ENCODE results near the gene EMP3.
A peak's percentile ranks its signal among the peaks of the same experiment; 100 is the strongest.
"Not testable (repeated sequence)": the region's sequence is repeated elsewhere in the genome, so short reads cannot be mapped to it uniquely, and the experiment has no call there.

Gene EMP3

DNA sequence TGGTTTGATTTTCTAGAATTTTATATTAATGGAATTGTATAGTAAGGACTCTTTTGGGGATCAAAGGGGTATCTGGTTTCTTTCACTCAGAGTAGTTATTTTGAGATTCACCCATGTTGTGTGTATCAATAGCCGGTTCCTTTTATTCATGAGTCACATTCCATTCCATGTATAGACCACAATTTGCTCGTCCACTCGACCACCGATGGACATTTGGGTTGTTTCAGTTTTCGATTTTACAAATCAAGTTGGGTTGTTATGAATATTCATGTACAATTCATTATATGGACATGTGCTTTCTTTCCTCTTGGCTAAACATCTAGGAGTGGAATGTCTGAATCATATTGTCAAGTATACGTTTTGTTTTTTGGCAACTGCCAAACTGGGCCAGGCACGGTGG, 9.6 kb upstream of the EMP3 start:
- TF ChIP-seq, protein P1, sequence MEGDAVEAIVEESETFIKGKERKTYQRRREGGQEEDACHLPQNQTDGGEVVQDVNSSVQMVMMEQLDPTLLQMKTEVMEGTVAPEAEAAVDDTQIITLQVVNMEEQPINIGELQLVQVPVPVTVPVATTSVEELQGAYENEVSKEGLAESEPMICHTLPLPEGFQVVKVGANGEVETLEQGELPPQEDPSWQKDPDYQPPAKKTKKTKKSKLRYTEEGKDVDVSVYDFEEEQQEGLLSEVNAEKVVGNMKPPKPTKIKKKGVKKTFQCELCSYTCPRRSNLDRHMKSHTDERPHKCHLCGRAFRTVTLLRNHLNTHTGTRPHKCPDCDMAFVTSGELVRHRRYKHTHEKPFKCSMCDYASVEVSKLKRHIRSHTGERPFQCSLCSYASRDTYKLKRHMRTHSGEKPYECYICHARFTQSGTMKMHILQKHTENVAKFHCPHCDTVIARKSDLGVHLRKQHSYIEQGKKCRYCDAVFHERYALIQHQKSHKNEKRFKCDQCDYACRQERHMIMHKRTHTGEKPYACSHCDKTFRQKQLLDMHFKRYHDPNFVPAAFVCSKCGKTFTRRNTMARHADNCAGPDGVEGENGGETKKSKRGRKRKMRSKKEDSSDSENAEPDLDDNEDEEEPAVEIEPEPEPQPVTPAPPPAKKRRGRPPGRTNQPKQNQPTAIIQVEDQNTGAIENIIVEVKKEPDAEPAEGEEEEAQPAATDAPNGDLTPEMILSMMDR (IDR thresholded peaks at IDR 0.05; ENCODE audit: low read depth, low read length, missing control alignments): no peak
- no peak overlapping the region for H3K4me3 ChIP-seq (ENCODE audit: low read depth, low read length)
- DNase-seq (ENCODE audit: low read depth): no peak

DNA sequence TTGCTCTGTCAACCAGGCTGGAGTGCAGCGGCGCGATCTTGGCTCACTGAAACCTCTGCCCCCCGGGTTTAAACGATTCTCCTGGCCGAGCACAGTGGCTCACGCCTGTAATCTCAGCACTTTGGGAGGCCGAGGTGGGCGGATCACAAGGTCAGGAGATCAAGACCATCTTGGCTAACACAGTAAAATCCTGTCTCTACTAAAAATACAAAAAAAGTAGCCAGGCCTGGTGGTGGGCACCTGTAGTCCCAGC, 7.7 kb upstream of the EMP3 start:
- not testable (repeated sequence) for H3K4me3 ChIP-seq (ENCODE audit: low read depth, low read length); DNase-seq (ENCODE audit: low read depth)

DNA sequence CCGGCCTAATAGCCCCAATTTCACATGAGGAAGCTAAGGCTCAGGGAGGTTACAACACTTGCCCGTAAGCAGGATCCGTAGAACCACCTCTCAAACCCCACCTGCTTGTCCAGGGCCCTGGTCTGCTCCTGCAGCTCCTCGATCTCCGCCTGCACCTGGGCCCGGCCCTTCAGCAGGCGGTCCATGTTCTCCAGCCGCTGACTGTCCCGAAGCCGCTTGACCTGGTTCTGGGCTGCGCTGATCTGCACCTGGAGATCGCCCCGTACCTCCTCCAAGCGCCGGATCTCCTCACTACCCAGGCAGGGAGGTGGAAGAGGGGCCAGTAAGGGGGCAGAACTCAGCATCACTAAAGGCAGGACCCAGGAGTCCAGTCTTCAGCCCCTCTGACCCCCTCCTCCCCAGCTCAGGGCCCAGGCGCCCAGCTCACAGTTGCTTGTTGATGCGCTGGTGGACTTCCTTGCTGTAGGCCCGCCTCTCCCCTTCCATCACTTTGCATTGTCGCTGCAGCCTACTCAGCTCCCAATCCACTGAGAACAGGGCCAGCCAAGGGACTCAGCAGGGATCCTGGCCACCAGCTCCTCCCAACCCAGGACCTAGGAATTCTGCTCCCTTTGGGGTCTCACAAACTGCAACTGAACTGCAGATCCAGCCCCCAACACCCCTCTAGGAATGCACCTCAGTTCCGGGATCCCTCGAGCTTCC, 6.9 kb upstream of the EMP3 start:
- no peak for DNase-seq (ENCODE audit: low read depth)
- TF ChIP-seq, protein P1 (IDR thresholded peaks at IDR 0.05; ENCODE audit: low read depth, low read length, missing control alignments): no peak
- no peak overlapping the region for H3K4me3 ChIP-seq (ENCODE audit: low read depth, low read length)

DNA sequence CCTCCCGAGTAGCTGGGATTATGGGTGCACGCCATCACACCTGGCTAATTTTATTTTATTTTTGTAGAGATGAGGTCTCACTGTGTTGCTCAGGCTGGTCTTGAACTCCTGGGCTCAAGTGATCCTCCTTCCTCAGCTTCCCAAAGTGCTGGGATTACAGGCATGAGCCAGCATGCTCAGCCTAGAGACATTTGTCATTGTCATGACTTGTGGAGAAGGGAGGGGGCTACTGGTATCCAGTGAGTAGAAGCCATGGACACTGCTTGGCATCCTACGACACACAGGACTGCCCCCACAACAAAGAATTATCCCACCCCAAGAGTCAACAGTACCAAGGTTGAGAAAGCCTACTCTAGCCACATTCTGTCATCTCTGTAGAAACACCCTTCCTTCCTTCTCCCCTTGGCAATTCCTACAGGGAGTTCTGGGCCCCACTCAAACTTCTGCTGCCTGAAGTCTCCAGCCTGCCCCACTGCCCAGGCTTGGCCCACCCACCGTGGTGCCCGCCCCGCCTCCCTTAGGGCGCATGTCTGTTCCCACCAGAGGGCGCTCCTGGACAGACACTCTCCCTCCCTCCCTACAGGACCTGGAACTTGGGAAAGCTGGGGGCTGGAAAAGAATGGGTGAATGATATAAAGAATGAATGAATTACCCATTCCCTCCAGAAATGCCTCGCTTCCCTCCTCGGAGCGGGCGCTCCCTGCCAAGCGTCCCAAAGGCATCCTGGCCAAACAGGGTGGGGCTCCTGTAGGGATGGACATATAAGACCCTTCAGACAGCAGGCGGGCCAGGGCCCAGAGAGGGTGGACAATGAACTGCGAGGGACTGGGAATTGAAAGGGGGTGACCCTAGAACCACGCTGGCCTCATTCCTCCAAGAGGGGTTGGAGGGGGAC, 5.5 kb upstream of the EMP3 start:
- DNase-seq (ENCODE audit: low read depth): no peak
- TF ChIP-seq, protein P1 (IDR thresholded peaks at IDR 0.05; ENCODE audit: low read depth, low read length, missing control alignments): peak; percentile 81
- no peak overlapping the region for H3K4me3 ChIP-seq (ENCODE audit: low read depth, low read length)

DNA sequence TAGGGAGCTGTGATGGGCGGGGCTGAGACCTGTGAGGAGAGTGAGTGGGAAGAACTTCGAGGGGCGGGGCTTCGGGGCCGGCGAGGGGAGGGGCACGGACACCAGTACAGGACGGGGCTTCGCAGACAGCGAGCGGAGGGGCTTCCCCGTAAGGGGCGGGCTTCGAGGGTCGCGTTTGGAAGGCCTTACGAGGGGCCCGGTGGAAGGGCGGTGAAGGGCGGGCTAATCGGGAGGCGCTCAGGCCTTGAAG, 4.1 kb upstream of the EMP3 start:
- peak; percentile 92 for DNase-seq (ENCODE audit: low read depth)
- peak overlapping the region; percentile 69 for H3K4me3 ChIP-seq (ENCODE audit: low read depth, low read length)

DNA sequence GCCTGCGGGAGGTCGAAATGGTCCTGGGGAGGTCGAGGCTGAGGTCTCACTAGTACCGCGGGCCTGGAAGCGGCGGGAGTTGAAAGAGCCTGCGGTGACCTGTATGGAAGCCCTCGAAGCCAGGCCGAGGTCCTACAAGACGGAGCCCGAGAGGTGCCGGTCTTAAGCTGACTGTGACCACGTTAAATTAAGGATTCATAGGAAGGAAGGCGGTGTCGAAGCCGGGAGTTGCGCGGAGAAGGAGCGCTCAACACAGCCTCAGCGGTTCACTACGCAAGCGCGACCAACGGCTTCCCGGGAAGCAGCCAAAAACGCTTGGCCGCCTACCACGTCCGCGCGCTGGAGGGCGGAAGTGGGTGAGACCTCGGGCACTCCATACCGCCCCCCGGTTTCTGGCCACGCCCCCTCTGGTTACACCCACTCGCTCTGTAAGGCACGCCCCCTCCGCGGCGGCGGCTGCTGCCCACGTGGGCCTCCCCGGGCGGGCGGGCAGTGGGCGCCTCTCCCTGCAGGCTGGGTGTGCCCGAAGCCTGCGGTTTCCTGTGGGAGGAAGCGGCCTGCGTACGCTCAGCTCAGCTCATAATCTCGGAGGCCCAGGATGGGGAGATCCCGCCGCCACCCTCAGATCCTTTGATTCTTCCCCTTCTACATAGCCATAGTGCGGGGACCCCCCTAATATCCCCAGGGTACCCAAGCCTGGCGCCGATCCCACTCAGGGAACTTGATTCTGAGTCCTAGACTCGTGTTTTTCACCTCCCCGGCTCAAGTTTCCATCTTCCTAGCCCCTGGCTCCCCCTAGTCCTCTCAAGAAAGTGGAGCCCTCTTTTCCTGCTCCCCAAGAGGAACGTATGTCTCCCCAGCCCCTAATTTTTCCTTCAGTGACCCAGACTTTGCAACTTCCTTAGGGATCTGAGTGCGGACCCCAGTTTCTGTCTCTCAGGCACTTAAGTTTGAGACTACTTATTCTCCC, 3.4 kb upstream of the EMP3 start:
- TF ChIP-seq, protein P1 (IDR thresholded peaks at IDR 0.05; ENCODE audit: low read depth, low read length, missing control alignments): no peak
- peak; percentile 90 for DNase-seq (ENCODE audit: low read depth)
- H3K4me3 ChIP-seq (ENCODE audit: low read depth, low read length): peak overlapping the region; percentile 69

More for the DNA sequence above, 4.1 kb upstream of the EMP3 start:
- TF ChIP-seq, protein P1 (IDR thresholded peaks at IDR 0.05; ENCODE audit: low read depth, low read length, missing control alignments): no peak
